Measurements from ENCODE around the gene MACROD2. TPM values are rescaled to one million over a fixed set of nuclear protein-coding genes. Genes with fewer than 3 reads are reported as not detected.
A peak's percentile ranks its signal among the peaks of the same experiment; 100 is the strongest.
"Not testable (repeated sequence)": the region's sequence is repeated elsewhere in the genome, so short reads cannot be mapped to it uniquely, and the experiment has no call there.

Gene MACROD2
- total RNA-seq, 1 donor from 2014 or later: 6.7 TPM

GRCh38 chr20:14919501-14920081 is 924.3 kb downstream of the MACROD2 start:
- TF ChIP-seq CTCF (conservative IDR thresholded peaks at IDR 0.05): no peak
- H3K4me3 Mint-ChIP-seq: peak overlapping the region; percentile 73
- H3K9me3 Mint-ChIP-seq: no peaks in the 10 kb centered on the region
- DNase-seq (ENCODE audit: extremely low spot score, unreplicated experiment): no peak
- H3K27ac Mint-ChIP-seq: peak overlapping the region; percentile 74
- no peaks in the 10 kb centered on the region for H3K27me3 Mint-ChIP-seq
- H3K4me1 Mint-ChIP-seq (ENCODE audit: unreplicated experiment): peaks cover 54% of the 10 kb centered on the region
- H3K36me3 Mint-ChIP-seq: no peaks in the 10 kb centered on the region

GRCh38 chr20:14921513-14921912 is 926.2 kb downstream of the MACROD2 start:
- Mint-ChIP-seq H3K36me3 (no peaks in the 10 kb centered on the region), H3K4me1 (ENCODE audit: unreplicated experiment) (peaks cover 48% of the 10 kb centered on the region), H3K9me3 (no peaks in the 10 kb centered on the region), H3K27ac (no peak overlapping the region), H3K4me3 (no peak overlapping the region), H3K27me3 (no peaks in the 10 kb centered on the region)
- DNase-seq (ENCODE audit: extremely low spot score, unreplicated experiment): no peak
- no peak for TF ChIP-seq CTCF (conservative IDR thresholded peaks at IDR 0.05)

GRCh38 chr20:14922503-14923267 is 927.4 kb downstream of the MACROD2 start:
- TF ChIP-seq CTCF (conservative IDR thresholded peaks at IDR 0.05): no peak
- H3K27ac Mint-ChIP-seq: no peak overlapping the region
- H3K36me3 Mint-ChIP-seq: peaks cover 6% of the 10 kb centered on the region
- H3K4me3 Mint-ChIP-seq: no peak overlapping the region
- peaks cover 3% of the 10 kb centered on the region for H3K9me3 Mint-ChIP-seq
- no peak for DNase-seq (ENCODE audit: extremely low spot score, unreplicated experiment)
- peaks cover 54% of the 10 kb centered on the region for H3K4me1 Mint-ChIP-seq (ENCODE audit: unreplicated experiment)
- no peaks in the 10 kb centered on the region for H3K27me3 Mint-ChIP-seq

- no peak for DNase-seq (ENCODE audit: extremely low spot score, unreplicated experiment)
- peaks cover 13% of the 10 kb centered on the region for H3K36me3 Mint-ChIP-seq
- H3K4me3 Mint-ChIP-seq: no peak overlapping the region
- no peak for TF ChIP-seq CTCF (conservative IDR thresholded peaks at IDR 0.05)
- no peaks in the 10 kb centered on the region for H3K27me3 Mint-ChIP-seq
- H3K4me1 Mint-ChIP-seq (ENCODE audit: unreplicated experiment): peaks cover 51% of the 10 kb centered on the region
- H3K27ac Mint-ChIP-seq: no peak overlapping the region
- peaks cover 9% of the 10 kb centered on the region for H3K9me3 Mint-ChIP-seq
These were observed 929.1 kb downstream of the MACROD2 start for GRCh38 chr20:14924433-14924832.

GRCh38 chr20:14925300-14925699 is 930.0 kb downstream of the MACROD2 start:
- H3K4me1 Mint-ChIP-seq (ENCODE audit: unreplicated experiment): peaks cover 43% of the 10 kb centered on the region
- H3K27me3 Mint-ChIP-seq: no peaks in the 10 kb centered on the region
- peaks cover 13% of the 10 kb centered on the region for H3K36me3 Mint-ChIP-seq
- TF ChIP-seq CTCF (conservative IDR thresholded peaks at IDR 0.05): no peak
- no peak overlapping the region for H3K4me3 Mint-ChIP-seq
- H3K9me3 Mint-ChIP-seq: peaks cover 9% of the 10 kb centered on the region
- no peak for DNase-seq (ENCODE audit: extremely low spot score, unreplicated experiment)
- no peak overlapping the region for H3K27ac Mint-ChIP-seq

- peaks cover 13% of the 10 kb centered on the region for H3K36me3 Mint-ChIP-seq
- DNase-seq (ENCODE audit: extremely low spot score, unreplicated experiment): not testable (repeated sequence)
- peaks cover 43% of the 10 kb centered on the region for H3K4me1 Mint-ChIP-seq (ENCODE audit: unreplicated experiment)
These were observed 931.1 kb downstream of the MACROD2 start for GRCh38 chr20:14926436-14926835.

More at GRCh38 chr20:14926436-14926835, 931.1 kb downstream of the MACROD2 start:
- H3K27me3 Mint-ChIP-seq, H3K4me3 Mint-ChIP-seq, H3K27ac Mint-ChIP-seq, H3K9me3 Mint-ChIP-seq: not testable (repeated sequence)
